DMS53 (cell line): ENCODE data around the gene PARPBP.
A peak's percentile ranks its signal among the peaks of the same experiment; 100 is the strongest.
"Not testable (repeated sequence)": the region's sequence is repeated elsewhere in the genome, so short reads cannot be mapped to it uniquely, and the experiment has no call there.

Experiments used
- DNase-seq: peaks from one replicate; lab custom pipeline; 2025; lab: John Stamatoyannopoulos, UW

PARPBP gene, protein sequence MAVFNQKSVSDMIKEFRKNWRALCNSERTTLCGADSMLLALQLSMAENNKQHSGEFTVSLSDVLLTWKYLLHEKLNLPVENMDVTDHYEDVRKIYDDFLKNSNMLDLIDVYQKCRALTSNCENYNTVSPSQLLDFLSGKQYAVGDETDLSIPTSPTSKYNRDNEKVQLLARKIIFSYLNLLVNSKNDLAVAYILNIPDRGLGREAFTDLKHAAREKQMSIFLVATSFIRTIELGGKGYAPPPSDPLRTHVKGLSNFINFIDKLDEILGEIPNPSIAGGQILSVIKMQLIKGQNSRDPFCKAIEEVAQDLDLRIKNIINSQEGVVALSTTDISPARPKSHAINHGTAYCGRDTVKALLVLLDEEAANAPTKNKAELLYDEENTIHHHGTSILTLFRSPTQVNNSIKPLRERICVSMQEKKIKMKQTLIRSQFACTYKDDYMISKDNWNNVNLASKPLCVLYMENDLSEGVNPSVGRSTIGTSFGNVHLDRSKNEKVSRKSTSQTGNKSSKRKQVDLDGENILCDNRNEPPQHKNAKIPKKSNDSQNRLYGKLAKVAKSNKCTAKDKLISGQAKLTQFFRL

DNA sequence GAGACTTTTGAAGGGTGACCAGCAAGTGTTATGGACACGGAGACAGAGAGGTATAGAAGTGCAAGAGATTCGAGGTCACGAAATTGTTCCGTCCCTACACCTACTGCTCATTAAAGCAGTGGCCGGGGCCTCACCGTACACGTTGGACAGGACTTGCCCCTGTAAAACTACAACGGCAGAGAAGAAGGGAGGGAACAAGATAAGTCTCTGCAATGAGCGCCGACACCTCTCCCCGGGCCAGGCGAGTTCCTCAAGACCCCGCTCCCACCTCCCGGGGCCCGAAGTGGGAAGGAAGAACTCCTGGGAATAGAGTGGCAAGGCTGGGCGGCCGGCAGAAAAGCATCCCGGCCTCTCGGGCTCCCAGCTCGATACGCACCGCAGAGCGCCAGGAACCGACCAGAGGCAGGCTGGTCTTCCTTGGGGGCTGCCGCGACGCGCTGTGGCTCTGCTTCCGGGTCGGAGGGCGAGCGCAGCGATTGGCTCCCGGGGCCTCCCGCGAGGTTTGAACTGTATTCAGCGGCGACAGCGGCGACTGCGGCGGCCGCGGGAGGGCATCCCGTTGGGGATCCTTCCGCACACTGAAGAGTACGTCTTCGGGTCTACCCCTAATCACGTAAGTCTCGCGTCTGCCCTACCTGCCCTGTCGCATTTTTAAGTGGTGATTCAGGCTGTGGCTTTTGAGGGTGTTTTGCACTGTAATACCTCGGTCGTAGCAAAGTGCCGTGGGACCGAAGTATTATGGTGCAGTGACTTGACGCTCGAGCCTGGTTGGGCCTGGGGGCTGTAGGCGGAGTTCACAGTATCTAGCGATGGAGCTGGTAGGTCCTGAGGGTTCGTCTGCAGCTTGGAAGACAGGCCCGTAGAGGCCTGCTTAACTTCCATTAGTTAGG is at the start of gene PARPBP, which contains the start of gene NUP37:
Gene PARPBP, plus strand, starts transcription at position 510 of the 890 bp plus-strand sequence. CDS start 3,706 bp downstream, outside the sequence.
Gene NUP37, minus strand, starts transcription at position 441 of the 890 bp plus-strand sequence. CDS start 1,596 bp downstream, outside the sequence.
- peak; percentile 95 for DNase-seq

GRCh38 chr12:102072092-102072491 is 47.9 kb upstream of the PARPBP start:
- not testable (repeated sequence) for DNase-seq

DNA sequence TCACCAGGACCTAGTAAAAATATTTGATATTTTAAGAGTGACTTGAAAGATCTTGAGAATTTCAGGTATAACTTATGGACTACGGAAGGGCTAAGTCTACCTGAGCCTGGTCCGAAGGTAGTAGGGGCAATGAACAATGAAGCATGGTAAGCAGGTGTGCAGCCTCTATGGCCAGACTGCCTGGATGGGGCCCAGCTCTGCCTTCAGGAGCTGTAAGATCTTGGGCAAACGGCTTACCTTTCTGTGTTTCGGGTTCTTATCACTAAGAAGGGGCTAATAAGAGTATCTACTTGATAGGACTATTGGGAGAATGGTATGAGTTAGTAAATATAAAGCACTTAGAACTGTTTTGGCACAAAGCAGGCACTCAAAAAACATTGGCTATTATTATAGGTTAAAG is 39.1 kb upstream of the PARPBP start:
- no peak for DNase-seq

GRCh38 chr12:102089228-102089835 is 30.7 kb upstream of the PARPBP start:
- DNase-seq: not testable (repeated sequence)

GRCh38 chr12:102093319-102093718 is 26.7 kb upstream of the PARPBP start:
- no peak for DNase-seq

DNA sequence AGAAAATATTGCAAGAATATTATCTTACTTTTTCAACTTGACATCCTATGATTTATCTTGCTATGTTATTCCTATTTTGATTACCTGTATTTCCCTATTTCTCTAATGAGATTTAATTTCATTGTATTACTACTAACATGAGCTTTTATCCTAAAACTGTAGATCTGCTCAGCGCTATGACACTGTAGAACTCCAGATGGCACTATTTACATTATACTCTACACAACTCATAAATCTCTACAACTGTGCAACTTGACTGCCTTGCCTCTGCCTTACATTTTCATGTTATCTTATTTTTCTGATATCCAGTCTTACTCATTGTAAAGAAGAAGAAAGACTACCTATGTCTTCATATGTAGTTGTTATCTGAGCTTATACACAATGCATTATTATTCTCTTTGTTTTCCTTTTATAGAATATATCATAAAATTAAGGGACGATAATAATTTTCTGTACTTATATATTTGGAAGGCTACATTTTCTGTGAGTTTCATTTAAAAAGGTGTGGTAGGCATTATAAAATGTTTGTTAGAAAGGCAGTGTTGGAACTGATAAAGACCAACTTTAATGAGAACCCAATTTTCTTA is 24.2 kb upstream of the PARPBP start:
- peak; percentile 63 for DNase-seq

- peak; percentile 52 for DNase-seq
Measured at GRCh38 chr12:102096855-102097254, 23.1 kb upstream of the PARPBP start.

DNA sequence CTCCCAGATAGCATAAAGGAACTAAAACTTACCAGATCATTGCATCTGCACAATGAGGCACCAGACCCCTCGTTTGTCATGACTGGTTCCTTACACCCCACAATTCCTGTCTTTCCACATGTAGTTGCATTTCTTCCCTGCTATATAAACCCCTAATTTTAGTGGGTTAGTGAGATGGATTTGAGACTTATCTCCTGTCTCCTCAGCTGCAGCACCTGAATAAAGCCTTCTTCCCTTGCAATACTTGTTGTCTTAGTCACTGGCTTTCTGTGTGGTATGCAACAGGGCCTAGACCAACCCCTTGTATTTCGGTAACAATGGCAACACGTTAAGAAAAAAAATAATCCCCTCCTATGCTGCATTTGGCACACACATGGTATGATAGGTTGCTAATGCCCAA is 13.1 kb upstream of the PARPBP start:
- DNase-seq: no peak

GRCh38 chr12:102107970-102108369 is 12.0 kb upstream of the PARPBP start:
- no peak for DNase-seq

DNA sequence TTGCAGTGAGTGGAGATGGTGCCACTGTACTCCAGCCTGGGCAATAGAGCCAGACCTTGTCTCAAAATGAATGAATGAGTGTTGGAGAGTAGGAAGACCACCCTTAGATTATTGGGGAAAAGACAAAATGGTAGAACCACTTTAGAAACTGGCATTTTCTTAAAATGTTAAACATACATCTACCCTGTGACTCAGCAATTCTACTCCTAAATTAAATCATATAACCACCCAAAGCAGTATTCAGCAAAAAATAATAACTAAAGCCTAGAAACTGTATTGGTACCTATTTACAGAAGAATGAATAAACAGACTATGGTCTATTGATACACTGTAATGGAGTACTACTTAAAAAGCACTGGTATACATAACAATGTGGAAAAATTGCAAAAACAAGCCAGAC is 9.2 kb upstream of the PARPBP start:
- no peak for DNase-seq

- no peak for DNase-seq
Measured at GRCh38 chr12:102114212-102114611, 5.8 kb upstream of the PARPBP start.

DNA sequence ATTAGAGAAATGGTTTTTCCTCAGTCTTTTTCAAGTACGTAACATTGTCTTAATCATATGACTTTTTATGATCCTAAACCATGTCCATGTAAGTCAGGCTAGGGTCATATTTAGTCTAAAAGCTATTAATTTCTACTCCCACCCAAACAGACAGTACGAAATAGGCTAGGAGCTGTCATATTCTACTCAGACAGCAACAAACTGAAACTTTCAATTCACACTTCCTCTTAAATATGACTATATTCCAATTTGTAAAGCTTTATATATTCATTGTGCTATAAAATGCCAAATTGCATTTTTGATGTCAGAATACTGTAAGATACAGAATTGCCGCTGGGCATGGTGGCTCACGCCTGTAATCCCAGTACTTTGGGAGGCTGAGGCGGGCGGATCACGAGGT is 3.6 kb upstream of the PARPBP start:
- no peak for DNase-seq

- DNase-seq: no peak
Measured at GRCh38 chr12:102118874-102119273, 1.1 kb upstream of the PARPBP start.

- DNase-seq: no peak
Measured at GRCh38 chr12:102120564-102120873, 536 bp downstream of the PARPBP start.

- DNase-seq: peak; percentile 69
Measured at GRCh38 chr12:102120886-102121285, 903 bp downstream of the PARPBP start.

DNA sequence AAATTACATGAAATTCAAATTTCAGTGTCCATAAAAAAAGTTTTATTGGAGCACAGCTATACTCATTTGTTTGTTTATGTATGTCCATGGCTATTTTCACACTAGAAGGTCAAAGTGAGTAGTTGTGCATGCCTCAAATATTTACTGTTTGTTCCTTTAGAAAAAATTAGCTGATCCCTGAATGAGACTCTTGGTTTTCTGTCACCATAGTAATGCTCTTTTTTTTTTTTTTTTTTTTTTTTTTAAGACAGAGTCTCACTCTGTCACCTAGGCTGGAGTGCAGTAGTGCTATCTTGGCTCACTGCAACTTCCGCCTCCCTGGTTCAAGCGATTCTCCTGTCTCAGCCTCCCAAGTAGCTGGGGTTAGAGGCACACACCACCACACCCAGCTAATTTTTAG is 1.3 kb downstream of the PARPBP start:
- peak; percentile 29 for DNase-seq

GRCh38 chr12:102130720-102131119 is 10.7 kb downstream of the PARPBP start:
- not testable (repeated sequence) for DNase-seq

GRCh38 chr12:102131442-102131841 is 11.5 kb downstream of the PARPBP start:
- DNase-seq: not testable (repeated sequence)

DNA sequence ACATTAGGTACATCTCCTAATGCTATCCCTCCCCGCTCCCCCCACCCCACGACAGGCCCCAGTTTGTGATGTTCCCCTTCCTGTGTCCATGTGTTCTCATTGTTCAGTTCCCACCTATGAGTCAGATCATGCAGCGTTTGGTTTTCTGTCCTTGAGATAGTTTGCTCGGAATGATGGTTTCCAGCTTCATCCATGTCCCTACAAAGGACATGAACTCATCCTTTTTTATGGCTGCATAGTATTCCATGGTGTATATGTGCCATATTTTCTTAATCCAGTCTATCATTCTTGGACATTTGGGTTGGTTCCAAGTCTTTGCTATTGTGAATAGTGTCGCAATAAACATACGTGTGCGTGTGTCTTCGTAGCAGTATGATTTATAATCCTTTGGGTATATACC is 17.6 kb downstream of the PARPBP start:
- not testable (repeated sequence) for DNase-seq

GRCh38 chr12:102142866-102143373 is 22.9 kb downstream of the PARPBP start:
- DNase-seq: not testable (repeated sequence)

DNA sequence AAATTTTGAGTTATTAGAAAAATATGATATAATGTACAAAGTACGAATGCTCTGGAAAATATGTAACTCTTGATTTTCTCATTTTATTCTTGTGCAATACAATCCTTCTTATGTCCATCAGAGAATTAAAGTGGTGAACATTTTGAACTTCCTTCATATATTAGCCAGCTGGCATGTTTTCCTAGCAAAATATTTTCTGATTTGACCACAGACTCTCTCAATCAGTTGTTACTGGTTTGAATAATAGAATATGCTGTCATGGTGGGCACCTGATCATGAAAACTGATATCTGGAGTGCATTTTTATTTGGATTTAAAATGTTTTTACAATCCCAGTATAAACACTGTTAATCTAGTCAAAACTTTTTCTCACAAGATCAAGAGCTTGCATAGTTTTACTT is 24.2 kb downstream of the PARPBP start:
- DNase-seq: no peak
